Measurements from ENCODE around the gene PCLO. TPM values are rescaled to one million over a fixed set of nuclear protein-coding genes. Genes with fewer than 3 reads are reported as not detected.

The PCLO gene
- total RNA-seq, 1 experiment from 2014 or later = 3.1 TPM

GRCh38 chr7:82789883-82790609, 372.6 kb downstream of the PCLO start:
- no peaks in the 10 kb centered on the region for H3K23me2 ChIP-seq (ENCODE audit: insufficient read length, low read depth, low read length, poor library complexity, severe bottlenecking)
- no peak overlapping the region for H3K14ac ChIP-seq (ENCODE audit: insufficient read depth, low read length)
- Mint-ChIP-seq H3K27ac (peak overlapping the region in 1 of 3 experiments; percentile 24; a peak in 1 of 7 replicates), H3K4me3 (no peak overlapping the region), H3K9me3 (peaks cover 12 to 15% of the 10 kb centered on the region in 2 experiments), H3K4me1 (no peaks in the 10 kb centered on the region), H3K36me3 (ENCODE audit: insufficient read depth in 1 of 3, low read depth in 3 of 3) (peaks cover 0 to 10% (median 2%) of the 10 kb centered on the region in 3 experiments; a peak in 3 of 7 replicates), H3K27me3 (ENCODE audit: low read depth) (no peaks in the 10 kb centered on the region)
- no peak overlapping the region for H3K27ac ChIP-seq (ENCODE audit: insufficient read length, low read depth, low read length)
- no peaks in the 10 kb centered on the region for H3K9me3 ChIP-seq (ENCODE audit: control insufficient read depth, low read depth, low read length)
- no CpG with 5 or more reads among the region's 5 CpGs for WGBS (ENCODE audit: extremely low coverage, insufficient read length, low lambda C conversion rate)
- no peaks in the 10 kb centered on the region for H4K20me1 ChIP-seq (ENCODE audit: control insufficient read depth, insufficient read depth, insufficient read length)
- no peak for DNase-seq
- no peaks in the 10 kb centered on the region for H3K79me2 ChIP-seq (ENCODE audit: insufficient read depth, low read length)
- H2AFZ ChIP-seq (ENCODE audit: low read length) = no peak overlapping the region
- H3K23ac ChIP-seq (ENCODE audit: insufficient read length, low read depth, low read length) = no peak overlapping the region
- H2BK5ac ChIP-seq (ENCODE audit: insufficient read length, low read length) = no peak overlapping the region
- TF ChIP-seq CTCF (conservative IDR thresholded peaks at IDR 0.05) = no peak
- no peak overlapping the region for H3K4ac ChIP-seq (ENCODE audit: low read depth, low read length)
- no peak overlapping the region for H3K4me2 ChIP-seq (ENCODE audit: insufficient read depth, insufficient read length, low read length)
- H3T11ph ChIP-seq (ENCODE audit: low read length) = no peak overlapping the region
- H2BK12ac ChIP-seq (ENCODE audit: insufficient read length, low read depth, low read length) = no peak overlapping the region
- H4K5ac ChIP-seq (ENCODE audit: insufficient read length, low read depth, low read length) = no peak overlapping the region
- H2BK20ac ChIP-seq (ENCODE audit: low read depth, low read length, poor library complexity, severe bottlenecking) = no peak overlapping the region
- no peak overlapping the region for H3K9ac ChIP-seq (ENCODE audit: extremely low read depth, insufficient read length, low read length)
- H3K79me1 ChIP-seq (ENCODE audit: insufficient read depth, low read depth, low read length, poor library complexity, severe bottlenecking) = no peaks in the 10 kb centered on the region
- H3K56ac ChIP-seq (ENCODE audit: insufficient read length, low read depth, low read length) = no peak overlapping the region
- no peaks in the 10 kb centered on the region for H3K27me3 ChIP-seq (ENCODE audit: insufficient read depth, low read length)
- no peak overlapping the region for H2BK15ac ChIP-seq (ENCODE audit: low read depth, low read length)
- H4K8ac ChIP-seq (replicated peaks; ENCODE audit: insufficient read length, low read depth, low read length) = no peak overlapping the region
- no peak overlapping the region for H3K18ac ChIP-seq (ENCODE audit: insufficient read length, low read depth, low read length)
- no peak overlapping the region for H2BK120ac ChIP-seq (ENCODE audit: low read depth, low read length, poor library complexity, severe bottlenecking)
- no peak overlapping the region for H2AK5ac ChIP-seq (ENCODE audit: insufficient read length, low read length)
- H4K91ac ChIP-seq (ENCODE audit: insufficient read length, low read depth, low read length) = no peak overlapping the region
- no peaks in the 10 kb centered on the region for H3K4me1 ChIP-seq (ENCODE audit: insufficient read depth, low read length)
